Gastrocnemius medialis (tissue), 4 donors: ENCODE results near the gene PRKCE. TPM values are rescaled to one million over a fixed set of nuclear protein-coding genes. Genes with fewer than 3 reads are reported as not detected.
A peak's percentile ranks its signal among the peaks of the same experiment; 100 is the strongest.
"Not testable (repeated sequence)": the region's sequence is repeated elsewhere in the genome, so short reads cannot be mapped to it uniquely, and the experiment has no call there.

Source experiments
- ATAC-seq, 2 donors: fragments of 150-250 bp; one replicate each; pipeline ENCODE4 v1.9.1; 2016
- DNase-seq, 2 donors: peaks; one replicate each; pipeline ENCODE4 v3.0.0-alpha.2; 2019
- H3K27ac ChIP-seq, 4 donors: fragments of 200-600 bp; sonication (generic); 1 replicate in 1 of 4; 2 replicates in 3 of 4; pipeline ENCODE4 v1.5.1; 2016 to 2018; ENCODE audit warnings: mild to moderate bottlenecking in 2 of 4, moderate library complexity in 1 of 4
- H3K27me3 ChIP-seq, 3 donors: fragments of 200-600 bp; sonication (generic) in 2 of 3; 1 replicate in 1 of 3; 2 replicates in 2 of 3; pipeline versions ENCODE4 v1.5.1 to v1.6.0; 2016 to 2019; ENCODE audit warnings: mild to moderate bottlenecking in 1 of 3, moderate library complexity in 1 of 3
- H3K36me3 ChIP-seq, 2 donors: fragments of 200-600 bp; sonication (generic) in 1 of 2; one replicate each; pipeline ENCODE4 v1.5.1; 2017 to 2018
- H3K4me1 ChIP-seq, 2 donors: fragments of 200-600 bp; sonication (generic) in 1 of 2; one replicate each; pipeline ENCODE4 v1.5.1; 2016 to 2017; ENCODE audit warnings: mild to moderate bottlenecking in 2 of 2
- H3K4me3 ChIP-seq, 4 donors: fragments of 200-600 bp; sonication (generic) in 3 of 4; 1 replicate in 1 of 4; 2 replicates in 3 of 4; pipeline ENCODE4 v1.5.1; 2016 to 2019; ENCODE audit warnings: mild to moderate bottlenecking in 2 of 4
- H3K9me3 ChIP-seq, 3 donors: fragments of 200-600 bp; sonication (generic) in 2 of 3; 1 replicate in 1 of 3; 2 replicates in 2 of 3; pipeline ENCODE4 v1.5.1; 2016 to 2019
- POLR2A ChIP-seq, 2 donors: fragments of 450-650 bp; IDR thresholded peaks; one replicate each; pipeline ENCODE4 v1.6.1; 2017; ENCODE audit warnings: antibody characterized with exemption in 2 of 2, mild to moderate bottlenecking in 2 of 2, moderate library complexity in 2 of 2
- in situ Hi-C, 4 donors: fragments of 200-750 bp; cut with MboI; loops; one replicate each; pipeline versions ENCODE4 v1.15.0 to v1.8.0; 2017; ENCODE audit warnings: low sequenced_read_pairs in 4 of 4
- intact Hi-C: fragments of 100-400 bp; cut with DNase I; formaldehyde crosslinking; loops from one replicate; pipeline ENCODE4 v1.15.1; 2023; ENCODE audit warnings: low total_unique reads
- total RNA-seq, 4 donors: library from RNA; depleted of rRNA; stranded (reverse); fragments of >200 nt; gene quantifications; one replicate each; pipeline versions ENCODE4 v1.1.0 to v1.2.3, GENCODE V29; 2016
- TF ChIP-seq, protein P1 (sequence below), 5 experiments: fragments of 450-650 bp in 3 of 5; fragments of 200-600 bp in 2 of 5; sonication (generic) in 2 of 5; IDR thresholded peaks in 4 of 5; conservative IDR thresholded peaks in 1 of 5; 1 replicate in 4 of 5; 2 replicates in 1 of 5; pipeline ENCODE4 v1.5.1; 2016 to 2019; ENCODE audit warnings: antibody characterized with exemption in 5 of 5, mild to moderate bottlenecking in 3 of 5, moderate library complexity in 3 of 5

PRKCE gene
- total RNA-seq, 4 donors from 2014 or later = 5.8 to 28.9 (median 11.8) TPM

DNA sequence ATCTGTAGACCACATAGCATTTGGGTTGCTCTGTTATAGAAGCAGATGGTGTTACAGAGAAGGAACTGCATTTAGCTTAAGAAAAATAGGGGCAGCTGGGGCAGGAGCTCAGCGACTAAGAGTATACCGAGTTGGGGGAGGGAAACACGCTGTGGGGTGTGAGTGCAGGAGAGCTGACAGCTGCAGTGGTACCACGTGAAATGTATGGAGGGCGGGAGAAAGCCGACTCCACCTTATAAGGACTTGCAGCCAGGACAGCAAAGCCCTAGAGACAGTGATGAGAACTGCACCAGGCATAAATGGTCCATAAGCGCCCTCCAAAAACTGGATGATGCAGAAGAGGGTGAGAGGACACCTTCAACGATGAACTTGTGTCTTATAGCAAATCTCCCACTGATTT is 237.6 kb downstream of the PRKCE start:
- ATAC-seq = no peak
- no peak overlapping the region for H3K4me3 ChIP-seq
- intact Hi-C loops = no loop called here
- DNase-seq = peak in 1 of 2 donors; percentile 30
- H3K27me3 ChIP-seq = no peaks in the 10 kb centered on the region
- peaks cover 6 to 46% of the 10 kb centered on the region in 2 donors for H3K4me1 ChIP-seq
- H3K9me3 ChIP-seq = no peaks in the 10 kb centered on the region
- in situ Hi-C loops = no loop called here
- no peaks in the 10 kb centered on the region for H3K36me3 ChIP-seq
- no peak overlapping the region for H3K27ac ChIP-seq
- TF ChIP-seq, protein P1, sequence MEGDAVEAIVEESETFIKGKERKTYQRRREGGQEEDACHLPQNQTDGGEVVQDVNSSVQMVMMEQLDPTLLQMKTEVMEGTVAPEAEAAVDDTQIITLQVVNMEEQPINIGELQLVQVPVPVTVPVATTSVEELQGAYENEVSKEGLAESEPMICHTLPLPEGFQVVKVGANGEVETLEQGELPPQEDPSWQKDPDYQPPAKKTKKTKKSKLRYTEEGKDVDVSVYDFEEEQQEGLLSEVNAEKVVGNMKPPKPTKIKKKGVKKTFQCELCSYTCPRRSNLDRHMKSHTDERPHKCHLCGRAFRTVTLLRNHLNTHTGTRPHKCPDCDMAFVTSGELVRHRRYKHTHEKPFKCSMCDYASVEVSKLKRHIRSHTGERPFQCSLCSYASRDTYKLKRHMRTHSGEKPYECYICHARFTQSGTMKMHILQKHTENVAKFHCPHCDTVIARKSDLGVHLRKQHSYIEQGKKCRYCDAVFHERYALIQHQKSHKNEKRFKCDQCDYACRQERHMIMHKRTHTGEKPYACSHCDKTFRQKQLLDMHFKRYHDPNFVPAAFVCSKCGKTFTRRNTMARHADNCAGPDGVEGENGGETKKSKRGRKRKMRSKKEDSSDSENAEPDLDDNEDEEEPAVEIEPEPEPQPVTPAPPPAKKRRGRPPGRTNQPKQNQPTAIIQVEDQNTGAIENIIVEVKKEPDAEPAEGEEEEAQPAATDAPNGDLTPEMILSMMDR (IDR thresholded peaks at IDR 0.05 in 4 of 5, conservative IDR thresholded peaks at IDR 0.05 in 1 of 5) = no peak
- TF ChIP-seq POLR2A (IDR thresholded peaks at IDR 0.05) = no peak

DNA sequence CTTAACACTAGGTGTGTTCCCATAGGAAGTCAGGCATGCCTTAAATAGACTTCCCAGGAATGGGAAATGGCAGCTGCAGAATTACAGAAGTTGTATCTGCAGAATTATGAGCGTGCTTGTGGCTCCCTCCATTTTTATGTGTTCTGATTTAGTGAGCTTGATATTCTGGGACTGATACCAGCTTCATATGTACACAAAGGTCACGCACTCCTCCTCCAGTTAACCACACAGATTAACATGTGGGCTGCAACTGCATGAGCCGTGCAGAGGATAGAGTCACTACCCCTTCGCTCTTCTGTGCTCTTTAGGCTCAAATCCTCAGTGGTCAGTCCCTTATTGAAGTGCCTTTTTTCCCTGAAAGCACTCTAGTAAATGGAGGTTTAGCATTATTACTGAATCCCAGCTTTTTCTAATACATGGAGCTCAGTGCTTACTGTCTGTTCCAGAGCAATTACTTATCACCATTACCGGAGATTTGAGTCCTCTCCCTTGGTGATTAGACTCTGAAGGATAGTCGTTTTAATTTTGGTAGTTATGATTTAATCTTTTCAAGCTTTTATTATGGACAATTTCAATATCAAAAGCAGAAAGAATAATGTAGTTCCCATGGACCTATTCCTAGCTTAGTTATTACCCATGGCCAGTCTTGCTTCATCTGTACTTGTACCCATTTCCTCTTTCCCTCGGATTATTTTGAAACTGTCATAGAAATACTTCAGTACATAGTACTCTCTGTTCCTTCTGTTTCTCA is 238.3 kb downstream of the PRKCE start:
- TF ChIP-seq, protein P1 (IDR thresholded peaks at IDR 0.05 in 4 of 5, conservative IDR thresholded peaks at IDR 0.05 in 1 of 5) = no peak
- TF ChIP-seq POLR2A (IDR thresholded peaks at IDR 0.05) = no peak
- Histone ChIP-seq H3K27me3 (no peaks in the 10 kb centered on the region), H3K9me3 (no peaks in the 10 kb centered on the region), H3K4me3 (no peak overlapping the region), H3K27ac (peak overlapping the region in 1 of 4 donors; percentile 40), H3K36me3 (no peaks in the 10 kb centered on the region), H3K4me1 (peaks cover 6 to 40% of the 10 kb centered on the region in 2 donors)
- intact Hi-C loops (no loop called here), in situ Hi-C loops (no loop called here)
- DNase-seq (no peak), ATAC-seq (peak; percentile 31 to 51)

- Histone ChIP-seq H3K27ac (peak overlapping the region in 2 of 4 donors; percentile 0 to 40), H3K4me1 (peaks cover 6 to 37% of the 10 kb centered on the region in 2 donors)
- intact Hi-C loops, H3K4me3 ChIP-seq, ATAC-seq, DNase-seq, H3K27me3 ChIP-seq, H3K36me3 ChIP-seq, H3K9me3 ChIP-seq, in situ Hi-C loops: not testable (repeated sequence)
Measured at GRCh38 chr2:45890371-45890646, 238.8 kb downstream of the PRKCE start.

GRCh38 chr2:45890819-45891218 is 239.3 kb downstream of the PRKCE start:
- intact Hi-C loops (no loop called here), in situ Hi-C loops (no loop called here)
- Histone ChIP-seq H3K27ac (peak overlapping the region in 2 of 4 donors; percentile 0 to 40), H3K4me1 (peaks cover 6 to 32% of the 10 kb centered on the region in 2 donors), H3K36me3 (no peaks in the 10 kb centered on the region), H3K9me3 (no peaks in the 10 kb centered on the region), H3K27me3 (no peaks in the 10 kb centered on the region), H3K4me3 (no peak overlapping the region)
- no peak for TF ChIP-seq POLR2A (IDR thresholded peaks at IDR 0.05)
- TF ChIP-seq, protein P1 (IDR thresholded peaks at IDR 0.05 in 4 of 5, conservative IDR thresholded peaks at IDR 0.05 in 1 of 5) = no peak
- DNase-seq (no peak), ATAC-seq (peak in 1 of 2 donors; percentile 2)

DNA sequence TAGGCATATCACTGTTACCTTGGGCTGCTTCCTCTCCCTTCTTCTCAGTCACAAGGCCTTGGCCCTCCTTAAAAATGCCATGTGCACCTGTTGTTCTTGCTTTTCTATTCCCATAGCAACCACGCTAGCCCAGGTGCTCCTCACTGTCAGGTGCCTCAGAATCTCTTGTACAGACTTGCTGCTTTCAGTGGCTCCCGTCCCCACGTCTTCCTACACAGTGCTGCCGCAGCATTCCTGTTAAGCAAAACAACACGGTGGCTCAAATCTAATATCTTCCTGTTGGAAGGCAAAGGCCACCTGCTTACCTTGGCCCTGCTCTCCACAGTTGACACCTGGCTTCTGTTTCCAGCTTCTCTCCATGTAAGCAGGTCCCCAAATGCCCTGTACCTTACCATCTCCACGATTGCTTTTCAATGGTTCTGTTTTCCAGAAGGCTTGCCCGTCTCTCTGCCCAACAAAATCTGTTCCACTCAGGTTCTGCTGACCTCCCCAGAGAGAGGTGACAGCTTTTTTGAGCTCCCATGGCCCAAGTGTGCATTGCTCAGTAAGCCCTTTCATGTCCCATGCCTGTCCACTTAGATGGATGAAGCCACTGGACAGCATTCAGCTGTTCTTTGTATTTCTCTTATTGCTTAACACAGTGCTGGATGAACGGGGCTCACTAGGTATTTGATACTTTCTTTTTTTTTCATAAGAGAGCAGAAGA is 240.4 kb downstream of the PRKCE start:
- Histone ChIP-seq H3K9me3 (no peaks in the 10 kb centered on the region), H3K4me1 (peaks cover 6 to 25% of the 10 kb centered on the region in 2 donors), H3K27ac (no peak overlapping the region), H3K27me3 (no peaks in the 10 kb centered on the region), H3K36me3 (no peaks in the 10 kb centered on the region), H3K4me3 (no peak overlapping the region)
- DNase-seq = no peak
- intact Hi-C loops (no loop called here), in situ Hi-C loops (no loop called here)
- no peak for ATAC-seq
- no peak for TF ChIP-seq POLR2A (IDR thresholded peaks at IDR 0.05)
- TF ChIP-seq, protein P1 (IDR thresholded peaks at IDR 0.05 in 4 of 5, conservative IDR thresholded peaks at IDR 0.05 in 1 of 5) = no peak
